Breast epithelium (tissue), 4 donors: ENCODE data around the gene KMT2E. TPM values are rescaled to one million over a fixed set of nuclear protein-coding genes. Genes with fewer than 3 reads are reported as not detected.

Source experiments
- DNase-seq, 2 donors: peaks; one replicate each; pipeline ENCODE4 v3.0.0-alpha.2; 2019; ENCODE audit warnings: low spot score in 2 of 2
- H3K27ac ChIP-seq, 2 donors: fragments of 200-600 bp; sonication (generic) in 1 of 2; one replicate each; pipeline ENCODE4 v1.5.1; 2016 to 2019; ENCODE audit warnings: mild to moderate bottlenecking in 1 of 2
- H3K27me3 ChIP-seq, 2 donors: fragments of 200-600 bp; sonication (generic) in 1 of 2; one replicate each; pipeline versions ENCODE4 v1.5.1 to v1.6.0; 2017 to 2019; ENCODE audit warnings: control low read depth in 1 of 2, mild to moderate bottlenecking in 1 of 2
- H3K36me3 ChIP-seq: fragments of 200-600 bp; one replicate; pipeline ENCODE4 v1.5.1; 2019
- H3K4me1 ChIP-seq, 2 donors: fragments of 200-600 bp; sonication (generic); one replicate each; pipeline ENCODE4 v1.5.1; 2016 to 2019; ENCODE audit warnings: control low read depth in 1 of 2
- H3K4me3 ChIP-seq, 3 donors: fragments of 200-600 bp; sonication (generic); 1 replicate in 2 of 3; 2 replicates in 1 of 3; pipeline ENCODE4 v1.5.1; 2016 to 2019; ENCODE audit warnings: mild to moderate bottlenecking in 3 of 3, moderate library complexity in 2 of 3
- H3K9me3 ChIP-seq, 2 donors: fragments of 200-600 bp; sonication (generic) in 1 of 2; one replicate each; pipeline ENCODE4 v1.5.1; 2016 to 2019; ENCODE audit warnings: control low read depth in 1 of 2
- CTCF ChIP-seq, 3 donors: fragments of 450-650 bp; IDR thresholded peaks; one replicate each; pipeline ENCODE4 v1.5.1; 2016 to 2017; ENCODE audit warnings: antibody characterized with exemption in 3 of 3, mild to moderate bottlenecking in 3 of 3, moderate library complexity in 3 of 3
- POLR2A ChIP-seq: fragments of 450-650 bp; IDR thresholded peaks from one replicate; pipeline ENCODE4 v1.6.1; 2016; ENCODE audit warnings: antibody characterized with exemption, mild to moderate bottlenecking, moderate library complexity
- POLR2AphosphoS5 ChIP-seq, 3 donors: sonication (generic); formaldehyde crosslinking; IDR thresholded peaks; one replicate each; pipeline ENCODE4 v1.6.1; 2017; ENCODE audit warnings: antibody characterized with exemption in 3 of 3
- intact Hi-C: fragments of 100-400 bp; cut with DNase I; formaldehyde crosslinking; loops from one replicate; pipeline ENCODE4 v1.15.1; 2023; ENCODE audit warnings: low total_unique reads
- total RNA-seq, 3 donors: library from RNA; depleted of rRNA; stranded (reverse); fragments of >200 nt; gene quantifications; one replicate each; pipeline ENCODE4 v1.1.0, GENCODE V29; 2016

Gene KMT2E
- total RNA-seq, 3 donors from 2014 or later: 88.2 to 184 (median 168) TPM

GRCh38 chr7:105126436-105126975, 112.5 kb downstream of the KMT2E start:
- H3K27me3 ChIP-seq: no peaks in the 10 kb centered on the region
- no peak for TF ChIP-seq CTCF (IDR thresholded peaks at IDR 0.05)
- TF ChIP-seq POLR2A: no peak
- TF ChIP-seq POLR2AphosphoS5 (IDR thresholded peaks at IDR 0.05): no peak
- H3K27ac ChIP-seq: no peak overlapping the region
- intact Hi-C loops: no loop called here
- H3K36me3 ChIP-seq: no peaks in the 10 kb centered on the region
- no peaks in the 10 kb centered on the region for H3K9me3 ChIP-seq
- H3K4me3 ChIP-seq: no peak overlapping the region
- no peak for DNase-seq
- no peaks in the 10 kb centered on the region for H3K4me1 ChIP-seq

- DNase-seq: no peak
- no peak overlapping the region for H3K4me3 ChIP-seq
- intact Hi-C loops: no loop called here
- no peaks in the 10 kb centered on the region for H3K36me3 ChIP-seq
- no peaks in the 10 kb centered on the region for H3K9me3 ChIP-seq
- no peaks in the 10 kb centered on the region for H3K4me1 ChIP-seq
- H3K27me3 ChIP-seq: no peaks in the 10 kb centered on the region
- no peak for TF ChIP-seq CTCF (IDR thresholded peaks at IDR 0.05)
- no peak for TF ChIP-seq POLR2AphosphoS5 (IDR thresholded peaks at IDR 0.05)
- TF ChIP-seq POLR2A: no peak
- no peak overlapping the region for H3K27ac ChIP-seq
Observed at GRCh38 chr7:105127179-105127578, 113.2 kb downstream of the KMT2E start.

- no peaks in the 10 kb centered on the region for H3K4me1 ChIP-seq
- no peaks in the 10 kb centered on the region for H3K27me3 ChIP-seq
- no peaks in the 10 kb centered on the region for H3K9me3 ChIP-seq
- intact Hi-C loops: no loop called here
- no peak overlapping the region for H3K4me3 ChIP-seq
- TF ChIP-seq POLR2A (no peak), POLR2AphosphoS5 (IDR thresholded peaks at IDR 0.05) (no peak), CTCF (IDR thresholded peaks at IDR 0.05) (no peak)
- H3K36me3 ChIP-seq: no peaks in the 10 kb centered on the region
- DNase-seq: no peak
- H3K27ac ChIP-seq: no peak overlapping the region
Observed at GRCh38 chr7:105130048-105130447, 116.0 kb downstream of the KMT2E start.

- H3K27ac ChIP-seq: no peak overlapping the region
- intact Hi-C loops: no loop called here
- no peak overlapping the region for H3K4me3 ChIP-seq
- no peaks in the 10 kb centered on the region for H3K36me3 ChIP-seq
- no peak for TF ChIP-seq CTCF (IDR thresholded peaks at IDR 0.05)
- TF ChIP-seq POLR2AphosphoS5 (IDR thresholded peaks at IDR 0.05): no peak
- H3K9me3 ChIP-seq: no peaks in the 10 kb centered on the region
- no peaks in the 10 kb centered on the region for H3K4me1 ChIP-seq
- no peaks in the 10 kb centered on the region for H3K27me3 ChIP-seq
- DNase-seq: no peak
Observed at GRCh38 chr7:105130580-105130979, 116.6 kb downstream of the KMT2E start.

- no peak for TF ChIP-seq CTCF (IDR thresholded peaks at IDR 0.05)
- no peak for TF ChIP-seq POLR2A
- TF ChIP-seq POLR2AphosphoS5 (IDR thresholded peaks at IDR 0.05): no peak
- Histone ChIP-seq H3K4me1 (no peaks in the 10 kb centered on the region), H3K36me3 (no peaks in the 10 kb centered on the region), H3K27me3 (no peaks in the 10 kb centered on the region), H3K27ac (no peak overlapping the region), H3K4me3 (no peak overlapping the region), H3K9me3 (no peaks in the 10 kb centered on the region)
- DNase-seq: no peak
- intact Hi-C loops: no loop called here
Observed at GRCh38 chr7:105131033-105131656, 117.1 kb downstream of the KMT2E start.
